ENCODE data around the gene EDIL3.

DNA sequence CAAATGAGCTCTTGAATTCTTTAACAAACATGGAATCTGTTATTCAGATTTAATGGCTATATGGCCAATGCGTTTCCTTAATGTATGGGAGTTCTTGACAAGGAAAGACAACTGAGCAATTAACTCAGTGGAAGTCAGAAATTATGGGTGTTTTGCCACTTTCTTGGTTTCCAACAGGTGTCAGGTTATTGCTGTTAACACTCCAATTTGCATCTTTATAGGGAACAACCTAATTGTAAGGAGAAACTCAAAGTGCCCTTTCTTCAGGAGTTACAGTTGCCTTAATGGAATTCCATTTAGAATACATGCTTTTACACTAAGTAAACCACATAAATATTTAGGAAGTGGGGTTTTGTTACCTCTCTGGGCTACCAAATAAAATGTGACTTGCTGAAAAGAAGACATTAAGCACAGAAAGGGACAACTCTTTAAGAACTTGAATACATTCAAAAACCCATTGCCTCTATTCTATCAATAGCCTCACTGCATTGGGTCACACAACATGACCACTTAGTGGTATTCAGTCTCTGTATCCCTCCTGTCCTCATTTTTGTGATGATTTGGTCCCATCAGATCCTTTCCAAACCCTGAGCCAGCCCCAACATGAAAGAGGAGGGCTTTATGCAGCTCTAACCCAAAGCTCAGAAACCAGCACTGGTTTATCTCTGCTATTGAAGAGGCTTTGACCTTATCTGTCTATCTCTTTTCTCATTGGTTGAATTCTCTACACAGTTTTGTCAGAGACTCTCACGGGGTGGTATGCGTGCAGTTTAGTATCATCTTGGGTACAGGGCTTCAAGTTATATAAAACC is 118.7 kb downstream of the EDIL3 start:
- TF ChIP-seq, protein P1, sequence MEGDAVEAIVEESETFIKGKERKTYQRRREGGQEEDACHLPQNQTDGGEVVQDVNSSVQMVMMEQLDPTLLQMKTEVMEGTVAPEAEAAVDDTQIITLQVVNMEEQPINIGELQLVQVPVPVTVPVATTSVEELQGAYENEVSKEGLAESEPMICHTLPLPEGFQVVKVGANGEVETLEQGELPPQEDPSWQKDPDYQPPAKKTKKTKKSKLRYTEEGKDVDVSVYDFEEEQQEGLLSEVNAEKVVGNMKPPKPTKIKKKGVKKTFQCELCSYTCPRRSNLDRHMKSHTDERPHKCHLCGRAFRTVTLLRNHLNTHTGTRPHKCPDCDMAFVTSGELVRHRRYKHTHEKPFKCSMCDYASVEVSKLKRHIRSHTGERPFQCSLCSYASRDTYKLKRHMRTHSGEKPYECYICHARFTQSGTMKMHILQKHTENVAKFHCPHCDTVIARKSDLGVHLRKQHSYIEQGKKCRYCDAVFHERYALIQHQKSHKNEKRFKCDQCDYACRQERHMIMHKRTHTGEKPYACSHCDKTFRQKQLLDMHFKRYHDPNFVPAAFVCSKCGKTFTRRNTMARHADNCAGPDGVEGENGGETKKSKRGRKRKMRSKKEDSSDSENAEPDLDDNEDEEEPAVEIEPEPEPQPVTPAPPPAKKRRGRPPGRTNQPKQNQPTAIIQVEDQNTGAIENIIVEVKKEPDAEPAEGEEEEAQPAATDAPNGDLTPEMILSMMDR (IDR thresholded peaks at IDR 0.05), result no peak
- no peak for TF ChIP-seq POLR2A (IDR thresholded peaks at IDR 0.05)

Measured in esophagus squamous epithelium (tissue), 4 donors.